Panc1 (cell line): Measurements from ENCODE around the gene NAPSA.

Experiments used
- POLR2AphosphoS5 ChIP-seq: IDR thresholded peaks from 2 replicates; pipeline ENCODE4 v1.6.1; 2012; ENCODE audit warnings: mild to moderate bottlenecking, low read depth, low read length, moderate library complexity
- SIN3A ChIP-seq: IDR thresholded peaks from 2 replicates; pipeline ENCODE4 v1.6.1; 2012; ENCODE audit warnings: low read depth, mild to moderate bottlenecking, low read length, moderate library complexity, borderline replicate concordance; ENCODE audit not compliant: insufficient read depth
- TCF7L2 ChIP-seq: IDR thresholded peaks from 2 replicates; pipeline ENCODE4 v1.6.1; 2011; ENCODE audit warnings: mild to moderate bottlenecking, low read depth, low read length, inconsistent platforms
- TF ChIP-seq, protein P1 (sequence below): fragments of 450-650 bp; IDR thresholded peaks from 2 replicates; pipeline ENCODE4 v1.5.1; 2017; ENCODE audit warnings: mild to moderate bottlenecking
- TF ChIP-seq, protein P2 (sequence below), 2 experiments: IDR thresholded peaks; 2 replicates each; pipeline ENCODE4 v1.6.1; 2011 to 2012; ENCODE audit warnings: low read depth in 2 of 2, control low read depth in 1 of 2, low read length in 1 of 2, mild to moderate bottlenecking in 1 of 2, moderate library complexity in 1 of 2; ENCODE audit not compliant: insufficient read depth in 1 of 2

DNA sequence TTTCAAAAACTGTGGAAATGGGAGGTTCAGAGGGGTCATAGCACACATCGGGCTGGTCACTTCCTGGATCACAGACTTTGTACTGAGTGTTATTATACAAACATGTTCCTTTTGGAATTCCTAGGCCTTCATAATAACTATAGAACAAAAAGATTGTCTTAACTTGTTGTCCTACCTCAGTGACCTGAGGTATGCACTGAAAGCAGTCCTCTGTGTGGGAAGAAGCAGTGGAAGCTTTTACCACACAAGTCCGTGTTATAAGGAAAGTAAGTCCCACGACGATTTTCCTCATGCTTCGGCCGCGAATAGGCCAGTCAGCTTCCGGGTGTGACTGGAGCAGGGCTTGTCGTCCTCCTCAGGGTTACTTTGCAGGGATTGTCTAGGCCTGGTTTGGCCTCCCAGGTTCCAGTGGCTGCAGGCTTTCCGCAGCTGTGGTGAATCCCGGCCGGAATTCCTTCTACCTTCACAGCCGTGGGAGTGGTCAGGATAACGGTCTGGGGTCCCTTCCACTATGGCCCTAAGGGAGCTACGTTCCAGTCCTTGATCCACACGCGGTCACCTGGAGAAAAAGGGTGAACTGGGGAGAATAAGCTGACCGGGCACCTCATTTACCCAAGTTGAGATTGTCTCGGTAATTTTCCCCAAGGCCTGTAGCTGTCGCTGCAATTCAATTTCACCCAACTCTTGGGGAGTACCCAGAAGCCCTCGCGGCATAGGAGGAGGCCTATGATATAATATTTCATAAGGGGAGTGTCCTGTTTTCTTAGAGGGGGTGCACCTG, 16.0 kb downstream of the NAPSA start:
- no peak for TF ChIP-seq POLR2AphosphoS5
- TF ChIP-seq TCF7L2: no peak
- TF ChIP-seq, protein P1, sequence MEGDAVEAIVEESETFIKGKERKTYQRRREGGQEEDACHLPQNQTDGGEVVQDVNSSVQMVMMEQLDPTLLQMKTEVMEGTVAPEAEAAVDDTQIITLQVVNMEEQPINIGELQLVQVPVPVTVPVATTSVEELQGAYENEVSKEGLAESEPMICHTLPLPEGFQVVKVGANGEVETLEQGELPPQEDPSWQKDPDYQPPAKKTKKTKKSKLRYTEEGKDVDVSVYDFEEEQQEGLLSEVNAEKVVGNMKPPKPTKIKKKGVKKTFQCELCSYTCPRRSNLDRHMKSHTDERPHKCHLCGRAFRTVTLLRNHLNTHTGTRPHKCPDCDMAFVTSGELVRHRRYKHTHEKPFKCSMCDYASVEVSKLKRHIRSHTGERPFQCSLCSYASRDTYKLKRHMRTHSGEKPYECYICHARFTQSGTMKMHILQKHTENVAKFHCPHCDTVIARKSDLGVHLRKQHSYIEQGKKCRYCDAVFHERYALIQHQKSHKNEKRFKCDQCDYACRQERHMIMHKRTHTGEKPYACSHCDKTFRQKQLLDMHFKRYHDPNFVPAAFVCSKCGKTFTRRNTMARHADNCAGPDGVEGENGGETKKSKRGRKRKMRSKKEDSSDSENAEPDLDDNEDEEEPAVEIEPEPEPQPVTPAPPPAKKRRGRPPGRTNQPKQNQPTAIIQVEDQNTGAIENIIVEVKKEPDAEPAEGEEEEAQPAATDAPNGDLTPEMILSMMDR: peak; percentile 50
- no peak for TF ChIP-seq SIN3A
- TF ChIP-seq, protein P2, sequence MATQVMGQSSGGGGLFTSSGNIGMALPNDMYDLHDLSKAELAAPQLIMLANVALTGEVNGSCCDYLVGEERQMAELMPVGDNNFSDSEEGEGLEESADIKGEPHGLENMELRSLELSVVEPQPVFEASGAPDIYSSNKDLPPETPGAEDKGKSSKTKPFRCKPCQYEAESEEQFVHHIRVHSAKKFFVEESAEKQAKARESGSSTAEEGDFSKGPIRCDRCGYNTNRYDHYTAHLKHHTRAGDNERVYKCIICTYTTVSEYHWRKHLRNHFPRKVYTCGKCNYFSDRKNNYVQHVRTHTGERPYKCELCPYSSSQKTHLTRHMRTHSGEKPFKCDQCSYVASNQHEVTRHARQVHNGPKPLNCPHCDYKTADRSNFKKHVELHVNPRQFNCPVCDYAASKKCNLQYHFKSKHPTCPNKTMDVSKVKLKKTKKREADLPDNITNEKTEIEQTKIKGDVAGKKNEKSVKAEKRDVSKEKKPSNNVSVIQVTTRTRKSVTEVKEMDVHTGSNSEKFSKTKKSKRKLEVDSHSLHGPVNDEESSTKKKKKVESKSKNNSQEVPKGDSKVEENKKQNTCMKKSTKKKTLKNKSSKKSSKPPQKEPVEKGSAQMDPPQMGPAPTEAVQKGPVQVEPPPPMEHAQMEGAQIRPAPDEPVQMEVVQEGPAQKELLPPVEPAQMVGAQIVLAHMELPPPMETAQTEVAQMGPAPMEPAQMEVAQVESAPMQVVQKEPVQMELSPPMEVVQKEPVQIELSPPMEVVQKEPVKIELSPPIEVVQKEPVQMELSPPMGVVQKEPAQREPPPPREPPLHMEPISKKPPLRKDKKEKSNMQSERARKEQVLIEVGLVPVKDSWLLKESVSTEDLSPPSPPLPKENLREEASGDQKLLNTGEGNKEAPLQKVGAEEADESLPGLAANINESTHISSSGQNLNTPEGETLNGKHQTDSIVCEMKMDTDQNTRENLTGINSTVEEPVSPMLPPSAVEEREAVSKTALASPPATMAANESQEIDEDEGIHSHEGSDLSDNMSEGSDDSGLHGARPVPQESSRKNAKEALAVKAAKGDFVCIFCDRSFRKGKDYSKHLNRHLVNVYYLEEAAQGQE (IDR thresholded peaks at IDR 0.05; ENCODE audit: insufficient read depth in 1 of 2, low read depth in 2 of 2, low read length in 1 of 2): no peak
